HCT116 (cell line): ENCODE data around the gene ERCC5. TPM values are rescaled to one million over a fixed set of nuclear protein-coding genes. Genes with fewer than 3 reads are reported as not detected.

Experiments
- ATAC-seq: fragments of 200-7000 bp; cut with Tn5 transposase; 2 replicates; pipeline ENCODE4 v1.9.1; 2020; ENCODE audit warnings: mild to moderate bottlenecking, moderate library complexity
- BruUV-seq: library from RNA; stranded (reverse); fragments of 400-500 nt; replicated peaks from 2 replicates; lab custom pipeline; 2021; lab: Mats Ljungman, UMichigan
- CTCF ChIA-PET: fragments of 300-600 bp; sonication (Branson Sonifier 250); formaldehyde crosslinking; loops from one replicate; lab custom pipeline; 2021; ENCODE audit warnings: antibody characterized with exemption; lab: Charles Lee
- POLR2A ChIA-PET: fragments of 300-600, 350-600 bp; sonication (Branson Sonifier 250); formaldehyde crosslinking; loops from one replicate; lab custom pipeline; 2021; ENCODE audit warnings: antibody characterized with exemption; lab: Charles Lee
- RAD21 ChIA-PET, 2 experiments: fragments of 300-600 bp; sonication (Branson Sonifier 250); formaldehyde crosslinking; loops; one replicate each; lab custom pipeline; 2023; ENCODE audit warnings: low total read pairs in 2 of 2; ENCODE audit not compliant: uncharacterized antibody in 2 of 2, unreplicated experiment in 2 of 2, low non-redundant PET in 1 of 2; lab: Charles Lee
- DNase-seq: peaks from one replicate; pipeline ENCODE4 v3.0.0-alpha.2; 2010; ENCODE audit warnings: low read depth, low spot score
- H2AFZ ChIP-seq: fragments of 200-600 bp; shearing (Covaris generic), sonication (generic); 2 replicates; pipeline ENCODE4 v1.6.1; 2017; ENCODE audit warnings: low read depth, mixed run types, mixed read lengths, antibody characterized with exemption, low read length; ENCODE audit not compliant: poor library complexity, severe bottlenecking
- H3K27ac ChIP-seq: 2 replicates; pipeline ENCODE4 v1.5.1; 2012; ENCODE audit warnings: low read depth, low read length
- H3K27me3 ChIP-seq: fragments of 200-600 bp; sonication (generic); 2 replicates; pipeline ENCODE4 v1.6.1; 2016; ENCODE audit warnings: mixed run types, low read length, mixed read lengths; ENCODE audit not compliant: insufficient read depth
- H3K36me3 ChIP-seq, 2 experiments: fragments of 200-500 bp in 1 of 2; fragments of 200-600 bp in 1 of 2; sonication (Bioruptor generic) in 1 of 2; sonication (generic) in 1 of 2; 2 replicates each; pipeline versions ENCODE4 v1.5.1 to v1.6.1; 2014 to 2016; ENCODE audit warnings: low read length in 2 of 2, inconsistent platforms in 1 of 2, mixed read lengths in 1 of 2, mixed run types in 1 of 2; ENCODE audit not compliant: insufficient read depth in 2 of 2, control insufficient read depth in 1 of 2
- H3K4me1 ChIP-seq, 2 experiments: fragments of 200-600 bp in 1 of 2; sonication (generic) in 1 of 2; 2 replicates each; pipeline versions ENCODE4 v1.5.1 to v1.6.1; 2012 to 2017; ENCODE audit warnings: low read length in 2 of 2, inconsistent platforms in 1 of 2, mild to moderate bottlenecking in 1 of 2, mixed read lengths in 1 of 2, mixed run types in 1 of 2, moderate library complexity in 1 of 2; ENCODE audit not compliant: insufficient read depth in 2 of 2, control insufficient read depth in 1 of 2
- H3K4me2 ChIP-seq: fragments of 200-600 bp; sonication (generic); 2 replicates; pipeline ENCODE4 v1.6.1; 2017; ENCODE audit warnings: mixed run types, low read length, mixed read lengths
- H3K4me3 ChIP-seq, 2 experiments: fragments of 200-600 bp in 1 of 2; sonication (generic) in 1 of 2; replicated peaks in 1 of 2; 2 replicates each; pipeline ENCODE4 v1.5.1; 2011 to 2016; ENCODE audit warnings: low read length in 2 of 2, control low read depth in 1 of 2, low read depth in 1 of 2, mild to moderate bottlenecking in 1 of 2, mixed read lengths in 1 of 2, mixed run types in 1 of 2
- H3K79me2 ChIP-seq: fragments of 200-600 bp; sonication (generic); 2 replicates; pipeline ENCODE4 v1.6.1; 2017; ENCODE audit warnings: mild to moderate bottlenecking, mixed run types, low read length, moderate library complexity, mixed read lengths; ENCODE audit not compliant: insufficient read depth
- H3K9ac ChIP-seq: fragments of 200-600 bp; sonication (generic); 2 replicates; pipeline ENCODE4 v1.6.1; 2016; ENCODE audit warnings: low read length, mixed read lengths
- H3K9me2 ChIP-seq: fragments of 200-600 bp; sonication (generic), shearing (Covaris generic); 2 replicates; pipeline ENCODE4 v1.6.1; 2017; ENCODE audit warnings: mixed run types, mild to moderate bottlenecking, moderate library complexity; ENCODE audit not compliant: insufficient read depth
- H3K9me3 ChIP-seq, 2 experiments: fragments of 200-500 bp in 1 of 2; fragments of 200-600 bp in 1 of 2; sonication (Bioruptor generic) in 1 of 2; sonication (generic) in 1 of 2; 2 replicates each; pipeline ENCODE4 v1.6.1; 2014 to 2017; ENCODE audit warnings: low read length in 2 of 2, mixed read lengths in 2 of 2, inconsistent platforms in 1 of 2, low read depth in 1 of 2, mild to moderate bottlenecking in 1 of 2, mixed run types in 1 of 2, moderate library complexity in 1 of 2; ENCODE audit not compliant: control insufficient read depth in 1 of 2, insufficient read depth in 1 of 2
- H4K20me1 ChIP-seq: fragments of 200-600 bp; sonication (generic), shearing (Covaris generic); 2 replicates; pipeline ENCODE4 v1.6.1; 2017; ENCODE audit warnings: mixed run types, mild to moderate bottlenecking, moderate library complexity; ENCODE audit not compliant: insufficient read depth
- ATF3 ChIP-seq: IDR thresholded peaks from 2 replicates; pipeline ENCODE4 v1.6.1; 2012
- EZH2 ChIP-seq: fragments of 200-600 bp; sonication (generic); IDR thresholded peaks from 2 replicates; pipeline ENCODE4 v1.6.1; 2017; ENCODE audit warnings: antibody characterized with exemption, mixed run types
- EZH2phosphoT487 ChIP-seq: fragments of 200-600 bp; IDR thresholded peaks from 2 replicates; pipeline ENCODE4 v1.6.1; 2018; ENCODE audit warnings: antibody characterized with exemption, borderline replicate concordance
- FOSL1 ChIP-seq: IDR thresholded peaks from 2 replicates; pipeline ENCODE4 v1.6.1; 2012; ENCODE audit warnings: low read depth
- JUND ChIP-seq: IDR thresholded peaks from 2 replicates; pipeline ENCODE4 v1.6.1; 2012
- MAX ChIP-seq: IDR thresholded peaks from 2 replicates; pipeline ENCODE4 v1.6.1; 2012
- POLR2AphosphoS5 ChIP-seq: IDR thresholded peaks from 2 replicates; pipeline ENCODE4 v1.6.1; 2011; ENCODE audit warnings: mild to moderate bottlenecking, low read depth, low read length, moderate library complexity
- SIN3A ChIP-seq: IDR thresholded peaks from 2 replicates; pipeline ENCODE4 v1.6.1; 2012; ENCODE audit warnings: low read depth
- intact Hi-C: fragments of 100-400 bp; cut with micrococcal nuclease; formaldehyde crosslinking; loops from 2 replicates; pipeline ENCODE4 v1.10.0; 2022
- total RNA-seq: library from RNA; stranded (reverse); gene quantifications from one replicate; pipeline ENCODE4 v1.2.1, GENCODE V29; 2021; ENCODE audit not compliant: unreplicated experiment

The ERCC5 gene
- total RNA-seq, 1 experiment from 2014 or later = 25.6 TPM

- POLR2A ChIA-PET = no interaction called here
- BruUV-seq = no TSS peak
Observed at GRCh38 chr13:102875256-102875655, 29.4 kb downstream of the ERCC5 start.

GRCh38 chr13:102877303-102877702 is 31.5 kb downstream of the ERCC5 start:
- H3K9me3 ChIP-seq = no peaks in the 10 kb centered on the region
- CTCF ChIA-PET = no interaction called here
- POLR2A ChIA-PET = no interaction called here
- no peaks in the 10 kb centered on the region for H3K4me1 ChIP-seq
- no peak overlapping the region for H3K27ac ChIP-seq
- ATAC-seq (no peak), DNase-seq (no peak)
- no peaks in the 10 kb centered on the region for H4K20me1 ChIP-seq
- H3K4me2 ChIP-seq = no peak overlapping the region
- intact Hi-C loops = no loop called here
- TF ChIP-seq EZH2 (no peak), ATF3 (no peak), MAX (no peak), FOSL1 (no peak), POLR2AphosphoS5 (no peak)
- RAD21 ChIA-PET = no interaction called here
- no peaks in the 10 kb centered on the region for H3K79me2 ChIP-seq
- no peak overlapping the region for H2AFZ ChIP-seq
- H3K9me2 ChIP-seq = no peaks in the 10 kb centered on the region
- H3K4me3 ChIP-seq = no peak overlapping the region
- no peak overlapping the region for H3K9ac ChIP-seq
- H3K36me3 ChIP-seq = peaks cover 0 to 26% of the 10 kb centered on the region in 2 experiments; a peak in 2 of 4 replicates
- no peaks in the 10 kb centered on the region for H3K27me3 ChIP-seq
- BruUV-seq = no TSS peak

More at GRCh38 chr13:102875256-102875655, 29.4 kb downstream of the ERCC5 start:
- Histone ChIP-seq H3K4me1 (no peaks in the 10 kb centered on the region), H3K9ac (no peak overlapping the region), H3K9me3 (no peaks in the 10 kb centered on the region), H3K36me3 (peaks cover 0 to 26% of the 10 kb centered on the region in 2 experiments; a peak in 2 of 4 replicates), H3K27me3 (no peaks in the 10 kb centered on the region), H4K20me1 (no peaks in the 10 kb centered on the region), H3K4me3 (no peak overlapping the region), H2AFZ (no peak overlapping the region), H3K9me2 (no peaks in the 10 kb centered on the region), H3K79me2 (no peaks in the 10 kb centered on the region), H3K4me2 (no peak overlapping the region), H3K27ac (no peak overlapping the region)
- no peak for DNase-seq
- TF ChIP-seq JUND (no peak), SIN3A (no peak), EZH2 (no peak), EZH2phosphoT487 (no peak)
- ChIA-PET CTCF (no interaction called here), RAD21 (no interaction called here)
- no peak for ATAC-seq
- intact Hi-C loops = no loop called here
